Osteoblast (primary cell): ENCODE measurements around the gene ZNF83. TPM values are rescaled to one million over a fixed set of nuclear protein-coding genes. Genes with fewer than 3 reads are reported as not detected.
"Not testable (repeated sequence)": the region's sequence is repeated elsewhere in the genome, so short reads cannot be mapped to it uniquely, and the experiment has no call there.

ENCODE experiments used
- DNase-seq: peaks from one replicate; pipeline ENCODE4 v3.0.0; 2011; ENCODE audit warnings: low spot score, mixed read lengths; ENCODE audit not compliant: insufficient read length; ENCODE audit errors: missing footprints
- H2AFZ ChIP-seq: 2 replicates; pipeline ENCODE4 v1.6.0; 2011; ENCODE audit warnings: mild to moderate bottlenecking, low read length
- H3K27ac ChIP-seq: 2 replicates; pipeline ENCODE4 v1.5.1; 2011; ENCODE audit warnings: mild to moderate bottlenecking, low read depth, low read length, moderate library complexity
- H3K27me3 ChIP-seq: 2 replicates; pipeline ENCODE4 v1.6.0; 2012; ENCODE audit warnings: mild to moderate bottlenecking, control low read depth, inconsistent platforms, low read length, moderate library complexity; ENCODE audit not compliant: insufficient read depth
- H3K36me3 ChIP-seq: 2 replicates; pipeline ENCODE4 v1.5.1; 2011; ENCODE audit warnings: mild to moderate bottlenecking, low read length, control low read depth, moderate library complexity; ENCODE audit not compliant: insufficient read depth
- H3K4me1 ChIP-seq: 2 replicates; pipeline ENCODE4 v1.5.1; 2011; ENCODE audit warnings: mild to moderate bottlenecking, low read length, control low read depth, moderate library complexity; ENCODE audit not compliant: insufficient read depth
- H3K4me2 ChIP-seq: 2 replicates; pipeline ENCODE4 v1.6.0; 2011; ENCODE audit warnings: mild to moderate bottlenecking, low read length; ENCODE audit not compliant: insufficient read depth
- H3K4me3 ChIP-seq: fragments of 200-600 bp; sonication (generic); 3 replicates; pipeline ENCODE4 v1.5.1; 2012; ENCODE audit warnings: mild to moderate bottlenecking, low read length, inconsistent platforms; ENCODE audit not compliant: insufficient read depth
- H3K79me2 ChIP-seq: 2 replicates; pipeline ENCODE4 v1.6.0; 2012; ENCODE audit warnings: mild to moderate bottlenecking, low read length, control low read depth, inconsistent platforms; ENCODE audit not compliant: insufficient read depth
- H3K9me3 ChIP-seq: 2 replicates; pipeline ENCODE4 v1.5.1; 2011; ENCODE audit warnings: low read depth, low read length, control low read depth
- H4K20me1 ChIP-seq: 2 replicates; pipeline ENCODE4 v1.6.0; 2012; ENCODE audit warnings: mild to moderate bottlenecking, low read length, control low read depth; ENCODE audit not compliant: insufficient read depth
- CTCF ChIP-seq: IDR thresholded peaks from 2 replicates; pipeline ENCODE4 v1.5.1; 2011; ENCODE audit warnings: mild to moderate bottlenecking, low read depth, low read length, moderate library complexity; ENCODE audit errors: extremely low read depth
- total RNA-seq: library from RNA; depleted of rRNA; stranded (reverse); fragments of >200 nt; gene quantifications from 2 replicates; pipeline ENCODE4 v1.2.3, GENCODE V29; 2012

ZNF83 gene
- total RNA-seq, 1 donor, result 52.8 TPM

GRCh38 chr19:52584736-52585440, 53.3 kb downstream of the ZNF83 start:
- H3K36me3 ChIP-seq, result peaks cover 45% of the 10 kb centered on the region
- DNase-seq, result no peak
- no peak overlapping the region for H2AFZ ChIP-seq
- TF ChIP-seq CTCF, result no peak
- H3K27me3 ChIP-seq, result no peaks in the 10 kb centered on the region
- peak overlapping the region; percentile 61 for H3K4me2 ChIP-seq
- H3K4me1 ChIP-seq, result no peaks in the 10 kb centered on the region
- peak overlapping the region; percentile 62 for H3K4me3 ChIP-seq
- peaks cover 4% of the 10 kb centered on the region for H3K9me3 ChIP-seq
- H3K27ac ChIP-seq, result no peak overlapping the region
- no peaks in the 10 kb centered on the region for H3K79me2 ChIP-seq
- H4K20me1 ChIP-seq, result no peaks in the 10 kb centered on the region

DNA sequence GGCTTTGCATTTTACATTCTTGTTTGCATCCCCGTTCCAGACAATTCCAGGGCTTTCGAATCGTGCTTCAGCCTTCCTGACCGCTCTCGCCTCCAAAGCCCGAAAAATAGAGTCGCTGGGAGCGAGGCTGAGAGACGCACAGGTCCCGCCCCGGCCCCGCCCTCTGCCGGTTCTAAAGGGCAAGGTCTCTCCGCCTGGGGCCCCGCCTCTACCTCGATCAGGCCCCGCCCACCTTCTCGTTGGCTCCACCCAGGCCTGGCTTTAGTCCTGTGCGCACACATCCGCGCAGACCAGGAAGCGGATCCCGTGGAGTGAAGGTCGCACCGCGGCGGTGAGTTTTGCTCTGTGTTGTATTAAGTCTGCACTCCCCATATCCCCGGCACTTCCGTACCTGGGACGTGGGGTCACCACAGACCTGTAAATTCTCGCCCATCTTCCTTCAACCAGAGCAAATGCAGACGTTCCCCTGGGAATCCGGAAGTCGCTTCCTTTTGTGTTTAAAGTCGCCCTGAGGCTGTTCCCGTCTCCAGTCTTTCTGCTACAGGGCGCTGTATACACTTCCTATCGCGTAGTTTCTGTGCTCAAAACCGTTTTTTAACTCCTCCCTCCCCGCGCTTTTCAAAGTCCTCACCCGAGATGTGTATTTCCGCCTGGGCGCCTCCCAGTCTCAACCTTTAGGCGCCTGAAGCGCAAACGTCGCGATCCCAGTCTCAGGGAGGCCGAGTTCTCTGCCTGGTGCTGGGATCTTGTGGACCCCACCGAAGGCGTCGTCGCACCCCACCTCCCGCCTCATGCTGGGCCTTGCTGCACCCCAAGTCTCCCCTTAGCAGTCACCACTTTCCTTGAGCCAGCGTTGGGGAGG, 67.9 kb downstream of the ZNF83 start, which contains the start of gene ZNF701:
ZNF701 (plus strand) TSS at position 288 of the 862 bp plus-strand sequence. CDS start 3,861 bp downstream, outside the sequence.
- H3K4me3 ChIP-seq, result peak within 1 kb of the TSS; percentile 99
- peak within 1 kb of the TSS; percentile 98 for H2AFZ ChIP-seq
- no peaks in the 10 kb centered on the region for H3K27me3 ChIP-seq
- H3K9me3 ChIP-seq, result no peaks in the 10 kb centered on the region
- peaks cover 20% of the 10 kb centered on the region for H3K79me2 ChIP-seq
- DNase-seq, result peak; percentile 94
- H3K27ac ChIP-seq, result peak within 1 kb of the TSS; percentile 93
- H3K4me2 ChIP-seq, result peak within 1 kb of the TSS; percentile 96
- peaks cover 3% of the 10 kb centered on the region for H4K20me1 ChIP-seq
- no peak for TF ChIP-seq CTCF
- H3K36me3 ChIP-seq, result peaks cover 18% of the 10 kb centered on the region
- H3K4me1 ChIP-seq, result peaks cover 3% of the 10 kb centered on the region

GRCh38 chr19:52569638-52569999, 68.5 kb downstream of the ZNF83 start:
- H3K36me3 ChIP-seq, result peaks cover 17% of the 10 kb centered on the region
- not testable (repeated sequence) for H4K20me1 ChIP-seq, H3K27me3 ChIP-seq, H3K9me3 ChIP-seq, H3K4me1 ChIP-seq
- peak overlapping the region; percentile 99 for H3K4me3 ChIP-seq
- peak overlapping the region; percentile 97 for H2AFZ ChIP-seq
- DNase-seq, result peak; percentile 79
- H3K4me2 ChIP-seq, result peak overlapping the region; percentile 96
- peaks cover 20% of the 10 kb centered on the region for H3K79me2 ChIP-seq
- peak overlapping the region; percentile 63 for H3K27ac ChIP-seq

DNA sequence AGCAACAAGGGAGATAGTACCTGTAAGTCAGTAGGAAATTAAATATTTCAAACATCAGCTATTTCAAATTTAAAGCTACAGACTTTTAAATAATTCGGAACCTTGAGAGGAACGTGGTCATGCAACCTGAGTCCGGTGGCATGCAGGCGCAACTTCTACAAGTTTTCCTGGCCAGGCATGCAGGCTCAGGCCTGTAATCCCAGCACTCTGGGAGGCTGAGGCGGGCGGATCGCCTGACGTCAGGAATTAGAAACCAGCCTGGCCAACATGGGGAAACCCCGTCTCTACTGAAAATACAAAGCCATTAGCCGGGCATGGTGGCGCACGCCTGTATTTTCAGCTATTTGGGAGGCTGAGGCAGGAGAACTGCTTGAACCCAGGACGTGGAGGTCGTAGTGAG, 70.2 kb downstream of the ZNF83 start:
- Histone ChIP-seq H3K27me3 (no peaks in the 10 kb centered on the region), H3K4me2 (no peak overlapping the region)
- DNase-seq, result no peak

More for the DNA sequence above, 70.2 kb downstream of the ZNF83 start:
- TF ChIP-seq CTCF, result no peak
- Histone ChIP-seq H4K20me1 (peaks cover 3% of the 10 kb centered on the region), H3K4me3 (no peak overlapping the region), H2AFZ (no peak overlapping the region), H3K4me1 (peaks cover 3% of the 10 kb centered on the region), H3K36me3 (peaks cover 15% of the 10 kb centered on the region), H3K27ac (no peak overlapping the region), H3K79me2 (peaks cover 16% of the 10 kb centered on the region), H3K9me3 (peaks cover 5% of the 10 kb centered on the region)
